ENCODE measurements around the gene CAB39L.

CAB39L gene

DNA sequence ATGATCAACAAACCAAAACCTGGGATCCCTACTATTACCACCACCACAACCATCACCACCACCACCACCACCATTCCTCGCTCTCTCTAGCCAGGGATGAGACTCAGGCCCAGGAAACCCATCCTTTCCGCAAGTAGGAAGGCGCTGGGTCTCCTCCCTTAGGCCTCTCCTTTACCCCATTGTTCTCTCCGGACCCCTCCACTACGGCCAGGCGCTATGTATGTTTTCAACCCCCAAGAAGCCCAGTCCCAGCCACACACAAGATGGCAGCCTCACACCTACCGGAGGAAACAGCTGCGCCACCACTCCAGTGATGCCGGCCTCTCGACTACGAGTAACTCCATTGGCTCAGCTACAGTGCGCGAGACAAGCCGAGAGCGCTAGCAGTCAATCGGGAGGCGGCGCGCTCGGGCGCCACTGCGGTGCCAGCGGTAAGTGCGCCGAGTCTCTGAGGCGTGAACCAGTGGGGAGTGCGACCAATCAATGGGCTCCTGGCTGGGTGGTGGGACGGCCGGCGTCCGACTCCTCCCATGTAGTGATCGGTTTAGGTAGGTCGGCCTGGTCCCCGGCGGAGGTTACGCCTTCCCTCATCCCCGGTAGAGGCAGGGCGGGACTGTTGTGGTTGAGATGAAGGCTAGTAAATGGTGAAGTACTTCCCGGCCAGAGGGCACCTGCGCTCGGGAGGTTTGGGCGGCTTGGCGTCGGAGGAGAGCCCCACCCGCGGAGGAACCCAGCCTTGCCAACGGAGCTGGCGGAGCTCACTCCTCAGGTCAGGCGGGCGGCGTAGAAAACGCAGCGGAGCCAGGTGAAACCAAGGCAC, at the start of gene CAB39L, which contains the start of gene SETDB2:
Gene CAB39L (minus strand): TSS at position 361 of the 820 bp plus-strand sequence. CDS start 61,154 bp downstream, outside the sequence.
Gene SETDB2 (plus strand): TSS at position 571 of the 820 bp plus-strand sequence. CDS start 7,620 bp downstream, outside the sequence.
- in situ Hi-C loops (cut with MboI; ENCODE audit: low sequenced_read_pairs), result no loop called here

DNA sequence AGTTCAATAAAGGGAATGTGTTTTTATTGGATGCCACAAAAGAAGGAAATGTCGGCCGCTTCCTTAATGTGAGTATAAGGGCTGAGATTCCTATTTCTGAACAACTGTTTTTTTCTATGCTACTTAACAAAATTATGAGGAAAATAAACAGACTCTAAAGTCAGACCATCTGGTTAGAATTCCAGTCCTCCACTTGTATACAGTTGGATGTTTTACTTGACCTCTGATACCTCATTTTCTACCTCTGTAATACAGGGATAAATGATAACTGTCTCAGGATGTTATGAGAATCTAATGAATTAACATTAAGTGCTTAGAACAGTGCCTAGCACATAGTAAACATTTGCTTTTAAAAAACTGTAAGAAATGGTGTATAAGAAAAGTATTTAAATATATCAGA, 44.7 kb upstream of the CAB39L start:
- in situ Hi-C loops (cut with MboI; ENCODE audit: low sequenced_read_pairs), result no loop called here

- in situ Hi-C loops (cut with MboI; ENCODE audit: low sequenced_read_pairs), result no loop called here
Measured at GRCh38 chr13:49481788-49482187, 37.9 kb upstream of the CAB39L start.

GRCh38 chr13:49476529-49476928, 32.7 kb upstream of the CAB39L start:
- in situ Hi-C loops (cut with MboI; ENCODE audit: low sequenced_read_pairs), result no loop called here

DNA sequence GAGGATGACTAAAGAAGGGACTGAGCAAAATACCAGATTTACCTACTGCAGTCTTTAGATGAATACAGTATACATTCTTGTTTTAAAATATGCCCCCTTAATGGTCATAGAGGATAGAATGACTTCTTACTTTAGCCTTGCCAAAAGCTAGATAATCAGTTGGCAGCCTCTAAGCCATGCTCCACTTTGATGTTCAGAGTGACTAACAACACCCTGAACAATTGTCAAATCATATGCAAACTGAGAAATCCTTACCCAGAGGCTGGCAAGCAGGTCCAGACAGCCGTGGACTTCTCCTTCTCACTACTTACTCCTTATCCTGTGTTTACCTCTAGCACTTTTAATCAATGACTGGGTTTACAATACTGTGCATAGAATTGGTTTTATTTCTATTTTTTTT, 28.3 kb upstream of the CAB39L start:
- in situ Hi-C loops (cut with MboI; ENCODE audit: low sequenced_read_pairs), result no loop called here

DNA sequence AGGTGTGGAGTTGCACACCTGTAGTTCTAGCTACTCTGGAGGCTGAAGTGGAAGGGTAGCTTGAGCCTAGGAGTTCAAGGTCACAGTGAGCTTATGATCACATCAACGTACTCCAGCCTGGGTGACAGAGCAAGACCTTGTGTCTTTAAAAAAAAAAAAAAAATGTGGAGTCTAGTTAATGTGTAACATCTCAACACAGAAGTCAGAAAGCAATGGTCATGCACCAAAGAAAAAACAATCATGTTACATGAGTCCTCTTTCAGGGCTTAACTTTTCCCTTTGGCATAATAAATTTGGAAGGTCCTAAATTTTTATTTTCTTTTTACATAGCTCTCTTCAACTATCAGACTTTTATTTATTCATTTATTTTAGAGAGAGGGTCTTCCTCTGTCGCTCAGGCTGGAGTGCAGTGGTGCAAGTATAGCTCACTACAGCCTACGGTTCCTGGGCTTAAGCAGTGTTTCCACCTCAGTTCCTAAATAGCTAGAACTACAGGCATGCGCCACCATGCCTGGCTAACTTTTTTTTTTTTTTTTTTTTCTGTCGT, 22.5 kb upstream of the CAB39L start:
- in situ Hi-C loops (cut with MboI; ENCODE audit: low sequenced_read_pairs), result no loop called here

DNA sequence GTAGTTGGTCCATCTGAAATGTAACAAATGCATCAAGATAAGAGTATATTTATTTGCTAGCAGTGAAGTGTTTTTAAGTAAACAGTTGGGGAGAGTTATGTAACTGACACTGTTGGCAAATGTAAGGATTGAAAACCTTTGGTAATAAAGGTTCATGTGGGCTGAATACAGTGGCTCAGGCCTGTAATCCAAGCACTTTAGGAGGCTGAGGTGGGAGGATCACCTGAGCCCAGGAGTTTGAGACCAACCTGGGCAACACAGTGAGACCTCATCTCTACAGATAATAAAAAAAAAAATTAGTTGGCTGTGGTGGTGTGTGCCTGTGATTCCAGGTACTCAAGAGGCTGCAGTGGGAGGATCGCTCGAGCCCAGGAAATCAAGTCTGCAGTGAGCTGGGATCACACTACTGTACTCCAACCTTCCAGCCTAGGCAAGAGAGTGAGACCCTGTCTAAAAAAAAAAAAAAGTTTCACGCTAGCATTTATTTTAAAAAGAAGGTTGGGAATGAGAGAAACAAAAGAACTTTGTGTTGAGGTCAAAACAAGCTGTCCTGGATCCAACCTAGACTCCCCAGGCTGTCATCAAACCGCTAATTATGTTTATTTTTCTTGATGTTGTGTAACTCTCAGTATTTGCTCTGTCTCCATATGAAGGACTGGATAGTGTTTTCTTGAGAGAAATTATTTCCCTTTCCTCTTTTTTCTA, 20.9 kb upstream of the CAB39L start:
- in situ Hi-C loops (cut with MboI; ENCODE audit: low sequenced_read_pairs), result no loop called here

GRCh38 chr13:49464085-49464484, 20.2 kb upstream of the CAB39L start:
- in situ Hi-C loops (cut with MboI; ENCODE audit: low sequenced_read_pairs), result no loop called here

- in situ Hi-C loops (cut with MboI; ENCODE audit: low sequenced_read_pairs), result no loop called here
Measured at GRCh38 chr13:49459580-49459979, 15.7 kb upstream of the CAB39L start.

DNA sequence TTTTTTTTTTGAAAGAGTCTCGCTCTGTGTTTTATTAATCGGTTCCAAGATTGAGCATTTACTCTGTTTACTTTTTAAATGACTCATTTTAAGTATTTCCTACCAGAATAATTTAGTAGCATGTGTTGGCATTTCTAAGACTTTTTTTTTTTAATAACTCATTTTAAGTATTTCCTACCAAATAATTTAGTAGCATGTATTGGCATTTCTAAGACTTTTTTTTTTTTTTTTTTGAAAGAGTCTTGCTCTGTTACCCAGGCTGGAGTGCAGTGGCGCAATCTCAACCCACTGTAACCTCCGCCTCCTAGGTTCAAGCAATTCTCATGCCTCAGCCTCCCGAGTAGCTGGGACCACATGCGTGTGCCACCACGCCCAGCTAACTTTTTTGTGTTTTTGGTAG, 13.4 kb upstream of the CAB39L start:
- in situ Hi-C loops (cut with MboI; ENCODE audit: low sequenced_read_pairs), result no loop called here

DNA sequence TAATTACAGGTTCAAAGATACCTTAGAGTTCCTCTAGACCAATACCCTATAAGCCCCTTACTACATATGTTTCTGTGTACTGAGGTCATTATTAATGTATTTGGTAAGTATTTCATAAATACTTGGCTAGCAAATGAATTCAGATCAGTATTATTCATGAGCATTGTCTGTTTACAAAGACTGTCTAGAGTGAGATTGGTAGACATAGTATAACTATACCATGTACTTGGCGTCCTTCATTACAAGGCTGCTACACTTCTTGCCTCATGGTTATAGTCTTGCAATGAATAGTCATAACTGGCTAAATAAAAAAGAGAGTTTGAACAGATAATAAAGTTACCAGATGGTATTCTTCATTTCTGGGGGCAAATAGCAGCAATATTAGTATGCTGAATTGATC, 12.3 kb upstream of the CAB39L start:
- in situ Hi-C loops (cut with MboI; ENCODE audit: low sequenced_read_pairs), result no loop called here

GRCh38 chr13:49455007-49455398, 11.1 kb upstream of the CAB39L start:
- in situ Hi-C loops (cut with MboI; ENCODE audit: low sequenced_read_pairs), result no loop called here

DNA sequence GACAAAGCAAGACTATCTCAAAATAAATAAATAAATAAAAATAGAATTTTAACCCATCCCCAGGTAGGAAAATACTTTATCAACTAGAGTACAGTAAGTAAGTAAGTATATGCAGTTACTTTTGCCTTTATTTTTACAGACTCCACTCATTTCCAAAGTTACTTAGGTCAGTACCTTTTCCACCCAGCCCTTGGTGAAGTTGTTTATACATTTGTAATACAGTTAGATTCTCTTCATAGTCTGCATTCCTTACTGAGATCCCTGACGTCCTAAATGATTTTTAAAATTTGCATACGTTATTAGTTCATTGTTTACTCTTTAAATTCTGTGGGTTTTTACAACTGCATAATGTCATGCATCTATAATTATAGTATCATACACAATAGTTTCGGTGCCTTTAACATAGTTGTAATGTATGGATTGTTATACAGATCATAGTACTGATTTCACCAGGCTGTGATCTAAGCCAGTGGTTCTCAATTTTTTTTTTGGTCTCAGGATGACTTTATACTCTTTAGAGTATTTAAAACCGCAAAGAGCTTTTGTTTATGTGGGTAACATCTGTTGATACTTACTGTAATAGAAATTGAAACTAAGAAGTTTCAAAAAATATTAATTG, 10.6 kb upstream of the CAB39L start:
- in situ Hi-C loops (cut with MboI; ENCODE audit: low sequenced_read_pairs), result no loop called here

DNA sequence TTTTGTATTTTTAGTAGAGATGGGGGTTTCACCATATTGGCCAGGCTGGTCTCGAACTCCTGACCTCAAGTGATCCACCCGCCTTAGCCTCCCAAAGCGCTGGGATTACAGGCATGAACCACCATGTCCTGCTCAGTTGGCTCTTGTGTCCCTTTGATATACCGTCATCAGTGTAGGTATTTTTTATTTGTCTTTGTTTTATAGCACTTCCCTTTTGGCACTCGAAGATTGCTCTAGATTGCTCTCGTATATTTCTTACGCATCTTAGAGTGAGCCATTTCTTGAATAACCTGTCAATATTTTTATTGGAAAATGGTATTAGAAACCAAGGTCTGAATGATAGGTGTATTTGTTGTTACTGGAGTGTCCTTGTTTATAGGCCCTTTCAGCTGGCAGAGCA, 9.6 kb upstream of the CAB39L start:
- in situ Hi-C loops (cut with MboI; ENCODE audit: low sequenced_read_pairs), result no loop called here

- in situ Hi-C loops (cut with MboI; ENCODE audit: low sequenced_read_pairs), result no loop called here
Measured at GRCh38 chr13:49452725-49453457, 9.0 kb upstream of the CAB39L start.

DNA sequence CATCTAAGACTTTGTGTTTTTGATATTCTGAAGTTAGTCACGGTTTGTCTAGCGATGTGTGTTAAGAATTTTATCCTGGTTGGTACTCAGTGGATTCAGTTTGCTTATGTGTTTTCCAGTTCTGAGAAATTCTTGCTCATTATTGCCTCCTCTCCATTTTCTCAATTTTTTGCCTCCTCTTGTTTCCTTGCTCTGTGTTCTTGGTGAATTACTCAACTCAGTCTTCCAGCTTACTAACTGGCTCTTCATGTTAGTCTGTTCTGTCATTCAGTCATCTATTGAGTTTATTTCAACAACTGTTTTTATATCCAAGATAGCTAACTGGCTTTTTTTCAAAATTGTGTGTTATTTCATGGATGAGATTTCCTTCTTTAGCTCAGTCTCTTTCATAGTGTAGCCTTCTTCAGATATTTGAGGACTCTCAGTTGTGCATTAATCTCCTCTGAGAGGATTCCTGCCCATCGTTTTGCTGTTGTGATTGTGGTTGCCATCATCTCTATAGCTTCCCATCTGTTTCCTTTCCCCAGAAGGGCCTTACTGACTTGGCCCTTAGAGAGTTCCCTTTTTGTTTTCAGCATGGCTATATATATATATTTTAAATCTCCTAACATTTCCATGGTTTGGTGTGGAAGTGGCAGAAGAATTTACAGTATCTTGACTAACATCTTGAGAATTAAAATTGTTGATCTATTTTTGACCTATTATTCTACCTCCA, 6.4 kb upstream of the CAB39L start:
- in situ Hi-C loops (cut with MboI; ENCODE audit: low sequenced_read_pairs), result no loop called here

DNA sequence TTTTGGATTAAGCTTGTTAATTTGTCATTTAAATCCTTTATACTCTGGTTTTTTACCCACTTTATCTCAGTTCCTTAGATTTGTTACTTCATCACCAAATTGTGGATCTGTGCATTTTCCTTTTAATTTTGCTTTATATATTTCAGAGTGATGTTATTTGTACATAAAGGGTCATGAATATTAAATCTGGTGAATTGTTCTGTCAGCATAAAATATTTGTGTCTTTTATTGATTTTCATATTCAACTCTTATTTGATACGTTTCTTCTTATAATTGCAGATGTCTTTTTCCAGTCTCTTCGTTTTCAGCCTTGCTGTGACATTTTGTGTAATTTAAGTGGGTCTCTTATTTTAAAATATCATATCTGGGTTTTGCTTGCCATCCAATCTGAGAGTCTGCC, 4.9 kb upstream of the CAB39L start:
- in situ Hi-C loops (cut with MboI; ENCODE audit: low sequenced_read_pairs), result no loop called here

DNA sequence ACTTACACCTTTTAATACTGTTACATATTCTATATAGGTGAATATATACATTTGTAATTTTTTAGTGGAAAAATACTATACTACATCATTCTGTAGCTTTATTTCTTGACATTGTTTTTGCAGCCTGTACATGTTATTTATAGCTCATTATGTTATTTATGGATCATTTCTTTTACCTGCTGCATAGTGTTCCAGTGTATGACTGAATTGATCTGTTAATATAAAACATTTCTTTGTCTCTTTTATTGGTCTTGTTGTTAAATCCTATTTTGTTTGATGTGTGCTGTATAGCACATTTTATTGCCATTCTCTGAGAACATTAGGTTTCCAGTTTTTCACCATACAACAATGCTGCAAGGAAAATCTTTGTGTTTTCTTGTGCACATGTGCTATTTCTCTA, 2.6 kb upstream of the CAB39L start:
- in situ Hi-C loops (cut with MboI; ENCODE audit: low sequenced_read_pairs), result no loop called here

- in situ Hi-C loops (cut with MboI; ENCODE audit: low sequenced_read_pairs), result no loop called here
Measured at GRCh38 chr13:49444524-49445395, 896 bp upstream of the CAB39L start.

All from hTERT RPE-1 (cell line).